ENCODE results near the gene TRIM58. TPM values are rescaled to one million over a fixed set of nuclear protein-coding genes. Genes with fewer than 3 reads are reported as not detected.

TRIM58 gene
- total RNA-seq, 1 experiment from 2014 or later: not detected

DNA sequence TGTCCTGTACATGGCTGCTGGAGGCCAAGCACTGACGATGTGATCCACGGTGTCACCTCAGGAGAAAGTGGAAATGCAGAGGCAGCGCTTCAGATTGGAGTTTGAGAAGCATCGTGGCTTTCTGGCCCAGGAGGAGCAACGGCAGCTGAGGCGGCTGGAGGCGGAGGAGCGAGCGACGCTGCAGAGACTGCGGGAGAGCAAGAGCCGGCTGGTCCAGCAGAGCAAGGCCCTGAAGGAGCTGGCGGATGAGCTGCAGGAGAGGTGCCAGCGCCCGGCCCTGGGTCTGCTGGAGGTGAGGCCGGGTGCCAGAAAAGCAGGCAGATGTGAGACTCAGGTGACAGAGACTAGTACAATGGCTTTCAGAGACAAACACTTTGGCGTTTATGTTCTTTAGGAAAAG, 7.7 kb downstream of the TRIM58 start:
- H3K4me1 ChIP-seq (ENCODE audit: control insufficient read depth, insufficient read depth, low read length): no peaks in the 10 kb centered on the region
- CTCF ChIA-PET: no interaction called here
- POLR2A ChIA-PET: no interaction called here
- in situ Hi-C loops (cut with HindIII; ENCODE audit: low pct_unique_long_range_greater_than_20kb, low sequenced_read_pairs): no loop called here
- DNase-seq (ENCODE audit: low read depth, low spot score): no peak
- intact Hi-C loops (cut with micrococcal nuclease; ENCODE audit: unreplicated experiment): no loop called here
- H3K36me3 ChIP-seq (ENCODE audit: control insufficient read depth, insufficient read depth, low read length): no peaks in the 10 kb centered on the region
- no peaks in the 10 kb centered on the region for H3K27me3 ChIP-seq (ENCODE audit: control insufficient read depth, insufficient read depth, low read length)
- H3K4me3 ChIP-seq (ENCODE audit: low read depth in 2 of 2, low read length in 2 of 2): no peak overlapping the region
- no peaks in the 10 kb centered on the region for H3K9me3 ChIP-seq (ENCODE audit: control insufficient read depth, insufficient read depth, low read depth, low read length)
- no TSS peak for BruUV-seq (replicated peaks)
- TF ChIP-seq SIN3A (IDR thresholded peaks at IDR 0.05; ENCODE audit: borderline replicate concordance, insufficient read depth, low read depth, low read length): no peak
- TF ChIP-seq REST (IDR thresholded peaks at IDR 0.05; ENCODE audit: insufficient read depth in 1 of 2, low read depth in 2 of 2, low read length in 1 of 2): no peak
- TF ChIP-seq CTCF (IDR thresholded peaks at IDR 0.05): no peak
- no peak for TF ChIP-seq POLR2AphosphoS5 (IDR thresholded peaks at IDR 0.05; ENCODE audit: low read depth, low read length)
- H3K27ac ChIP-seq (ENCODE audit: low read length): no peak overlapping the region
- no peak for ATAC-seq

DNA sequence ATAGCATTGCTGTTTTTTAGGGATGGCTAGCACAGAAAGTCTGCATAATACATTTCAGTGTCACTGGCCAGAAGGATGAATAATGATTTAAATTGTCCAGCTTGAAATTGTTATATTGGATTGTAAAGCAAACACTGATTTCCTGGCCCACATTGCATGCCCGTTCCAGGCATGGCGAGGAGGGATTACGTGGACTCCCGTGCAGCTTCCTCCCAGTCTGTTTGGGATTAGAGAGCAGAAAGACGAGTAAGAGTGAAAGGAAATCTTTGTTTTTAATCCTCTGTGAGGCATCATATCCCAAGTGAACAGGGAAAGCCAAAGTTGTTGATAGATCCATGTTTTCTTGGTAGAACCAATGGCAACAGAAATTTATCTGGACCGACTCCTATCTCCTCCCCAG, 8.4 kb downstream of the TRIM58 start:
- ChIA-PET POLR2A (no interaction called here), CTCF (no interaction called here)
- no peak overlapping the region for H3K4me3 ChIP-seq (ENCODE audit: low read depth in 2 of 2, low read length in 2 of 2)
- no peaks in the 10 kb centered on the region for H3K9me3 ChIP-seq (ENCODE audit: control insufficient read depth, insufficient read depth, low read depth, low read length)
- no peak for DNase-seq (ENCODE audit: low read depth, low spot score)
- in situ Hi-C loops (cut with HindIII; ENCODE audit: low pct_unique_long_range_greater_than_20kb, low sequenced_read_pairs) (no loop called here), intact Hi-C loops (cut with micrococcal nuclease; ENCODE audit: unreplicated experiment) (no loop called here)
- H3K36me3 ChIP-seq (ENCODE audit: control insufficient read depth, insufficient read depth, low read length): no peaks in the 10 kb centered on the region
- H3K4me1 ChIP-seq (ENCODE audit: control insufficient read depth, insufficient read depth, low read length): no peaks in the 10 kb centered on the region
- TF ChIP-seq REST (IDR thresholded peaks at IDR 0.05; ENCODE audit: insufficient read depth in 1 of 2, low read depth in 2 of 2, low read length in 1 of 2) (no peak), CTCF (IDR thresholded peaks at IDR 0.05) (no peak), POLR2AphosphoS5 (IDR thresholded peaks at IDR 0.05; ENCODE audit: low read depth, low read length) (no peak), SIN3A (IDR thresholded peaks at IDR 0.05; ENCODE audit: borderline replicate concordance, insufficient read depth, low read depth, low read length) (no peak), TCF7L2 (IDR thresholded peaks at IDR 0.05; ENCODE audit: low read depth, low read length) (no peak)
- no TSS peak for BruUV-seq (replicated peaks)
- no peak for ATAC-seq
- H3K27ac ChIP-seq (ENCODE audit: low read length): no peak overlapping the region
- no peaks in the 10 kb centered on the region for H3K27me3 ChIP-seq (ENCODE audit: control insufficient read depth, insufficient read depth, low read length)

All from Panc1 (cell line).